HepG2 (cell line): ENCODE results near the gene C11orf68. TPM values are rescaled to one million over a fixed set of nuclear protein-coding genes. Genes with fewer than 3 reads are reported as not detected.

ENCODE experiments used
- ARNT ChIP-seq: fragments of 450-650 bp; IDR thresholded peaks from 2 replicates; pipeline ENCODE4 v1.6.1; 2017
- CREBL2 ChIP-seq: sonication (generic); formaldehyde crosslinking; IDR thresholded peaks from 2 replicates; pipeline ENCODE4 v1.8.1; 2023; ENCODE audit warnings: missing genetic modification reagents, mild to moderate bottlenecking, borderline replicate concordance
- CSRNP1 ChIP-seq: sonication (generic); formaldehyde crosslinking; IDR thresholded peaks from 2 replicates; pipeline ENCODE4 v1.8.1; 2023; ENCODE audit warnings: mild to moderate bottlenecking, missing genetic modification reagents
- CSRNP2 ChIP-seq: sonication (generic); formaldehyde crosslinking; conservative IDR thresholded peaks from 2 replicates; pipeline ENCODE4 v1.8.0; 2022; ENCODE audit warnings: low read depth, missing genetic modification reagents
- DBP ChIP-seq: sonication (generic); formaldehyde crosslinking; IDR thresholded peaks from 2 replicates; pipeline ENCODE4 v1.4.0; 2020; ENCODE audit warnings: missing genetic modification reagents; ENCODE audit errors: not compliant biosample characterization
- MATR3 ChIP-seq: sonication (generic); formaldehyde crosslinking; IDR thresholded peaks from 2 replicates; pipeline ENCODE4 v1.4.0; 2020; ENCODE audit warnings: missing genetic modification reagents
- PAXIP1 ChIP-seq: sonication (generic); formaldehyde crosslinking; conservative IDR thresholded peaks from 2 replicates; pipeline ENCODE4 v1.4.0; 2020; ENCODE audit warnings: mild to moderate bottlenecking, missing genetic modification reagents, moderate library complexity
- TBL1XR1 ChIP-seq: fragments of 150-350 bp; IDR thresholded peaks from 2 replicates; pipeline ENCODE4 v1.6.1; 2014; ENCODE audit warnings: borderline replicate concordance, low read length; ENCODE audit not compliant: partially characterized antibody
- TFDP2 ChIP-seq: sonication (generic); formaldehyde crosslinking; IDR thresholded peaks from 2 replicates; pipeline ENCODE4 v1.4.0; 2020; ENCODE audit warnings: missing genetic modification reagents
- ZNF143 ChIP-seq: sonication (generic); formaldehyde crosslinking; IDR thresholded peaks from 2 replicates; pipeline ENCODE4 v1.4.0; 2020; ENCODE audit warnings: missing genetic modification reagents
- ZNF251 ChIP-seq: sonication (generic); formaldehyde crosslinking; IDR thresholded peaks from 2 replicates; pipeline ENCODE4 v1.9.0; 2021; ENCODE audit warnings: mild to moderate bottlenecking, missing genetic modification reagents
- ZNF496 ChIP-seq: sonication (generic); formaldehyde crosslinking; IDR thresholded peaks from 2 replicates; pipeline ENCODE4 v1.8.1; 2023; ENCODE audit warnings: mild to moderate bottlenecking, moderate library complexity, missing genetic modification reagents; ENCODE audit not compliant: insufficient replicate concordance
- ZNF878 ChIP-seq: sonication (generic); formaldehyde crosslinking; IDR thresholded peaks from 2 replicates; pipeline ENCODE4 v1.8.1; 2023; ENCODE audit warnings: mild to moderate bottlenecking, missing genetic modification reagents, moderate library complexity
- ZSCAN30 ChIP-seq: sonication (generic); formaldehyde crosslinking; IDR thresholded peaks from 2 replicates; pipeline ENCODE4 v1.5.0; 2020; ENCODE audit warnings: mild to moderate bottlenecking, missing genetic modification reagents
- polyA plus RNA-seq, 8 experiments: library from polyadenylated mRNA; depleted of rRNA in 3 of 8; stranded (reverse) in 7 of 8; unstranded in 1 of 8; fragments of >200 nt; fragmentation: Illumina TruSeq in 4 of 8; extraction: Trizol in 4 of 8; gene quantifications; 2 replicates each; pipeline versions ENCODE4 v1.2.1 to v1.2.3, GENCODE V29; 2011 to 2016; ENCODE audit warnings: low read depth in 4 of 8, missing spikeins in 1 of 8, mixed read lengths in 1 of 8; ENCODE audit not compliant: insufficient read depth in 1 of 8
- total RNA-seq, 5 experiments: library from RNA; depleted of rRNA; stranded (reverse); fragments of >200 nt; fragmentation: Illumina TruSeq; extraction: Trizol; gene quantifications; 2 replicates each; pipeline ENCODE4 v1.2.3, GENCODE V29; 2016; ENCODE audit warnings: low read depth in 1 of 5

Gene C11orf68
- total and polyA plus RNA-seq, 2 of the 13 experiments (the other 11 are each of a cell fraction or from before 2014, with no cell fraction given), result 8.4 to 28.3 TPM

- TF ChIP-seq TBL1XR1, result peak; percentile 13
- TF ChIP-seq ZNF496 (CRISPR knock-in tag), result no peak
- no peak for TF ChIP-seq CSRNP2 (CRISPR knock-in tag)
- no peak for TF ChIP-seq CREBL2 (CRISPR knock-in tag)
- 0 out of 2 replicates have a peak, but pooled peaks have one; percentile 72 for TF ChIP-seq ZNF878 (CRISPR knock-in tag)
- peak; percentile 59; the same call in 1 of the 2 replicates for TF ChIP-seq CSRNP1 (CRISPR knock-in tag)
- no peak; the same call in none of the 2 replicates for TF ChIP-seq PAXIP1 (CRISPR knock-in tag)
- TF ChIP-seq DBP (CRISPR knock-in tag), result no peak
- TF ChIP-seq ZNF251, result no peak
- TF ChIP-seq TFDP2 (CRISPR knock-in tag), result peak; percentile 80
- no peak for TF ChIP-seq ZSCAN30 (CRISPR knock-in tag)
- TF ChIP-seq ARNT, result no peak
- TF ChIP-seq ZNF143 (CRISPR knock-in tag), result no peak
- no peak for TF ChIP-seq MATR3 (CRISPR knock-in tag)
Observed at GRCh38 chr11:65888163-65888814, 30.6 kb downstream of the C11orf68 start, which contains the start of gene FIBP (continued).
